HepG2 (cell line): Measurements from ENCODE around the gene AP3D1. TPM values are rescaled to one million over a fixed set of nuclear protein-coding genes. Genes with fewer than 3 reads are reported as not detected.
"Not testable (repeated sequence)": the region's sequence is repeated elsewhere in the genome, so short reads cannot be mapped to it uniquely, and the experiment has no call there.

Experiments
- ATAC-seq: fragments of 200-7000 bp; cut with Tn5 transposase; 3 replicates; pipeline ENCODE4 v1.9.1; 2020; ENCODE audit warnings: mild to moderate bottlenecking, moderate library complexity
- BruUV-seq: library from RNA; stranded (reverse); fragments of 400-500 nt; replicated peaks from 2 replicates; lab custom pipeline; 2021; lab: Mats Ljungman, UMichigan
- CTCF ChIA-PET: fragments of 300-600 bp; formaldehyde crosslinking; extraction: SDS; loops from one replicate; lab custom pipeline; 2021; ENCODE audit warnings: low total read pairs, inconsistent platforms, low intra/inter-chr PET ratio; lab: Yijun Ruan, JAX
- POLR2A ChIA-PET: fragments of 350-600 bp; sonication (Branson Sonifier 250); formaldehyde crosslinking; loops from one replicate; lab custom pipeline; 2020; ENCODE audit warnings: antibody characterized with exemption, inconsistent platforms; lab: Yijun Ruan, JAX
- DNase-seq: peaks from one replicate; pipeline ENCODE4 v3.0.0-alpha.2; 2015; ENCODE audit warnings: low spot score
- FAIRE-seq: peaks from 3 replicates; lab custom pipeline; 2011; peaks lifted over from hg19 to GRCh38; lab: Jason Lieb, UNC
- H2AFZ ChIP-seq: one replicate; pipeline ENCODE4 v1.6.1; 2011; ENCODE audit warnings: low read length, inconsistent platforms
- H3K27ac ChIP-seq: fragments of 300-600 bp; 3 replicates; pipeline ENCODE4 v1.8.0; 2011; ENCODE audit warnings: mixed run types, mild to moderate bottlenecking, mixed read lengths, low read length, inconsistent platforms; ENCODE audit not compliant: insufficient read depth; ENCODE audit errors: extremely low read length
- H3K27me3 ChIP-seq, 2 experiments: fragments of 200-600 bp in 1 of 2; 2 replicates in 1 of 2; 3 replicates in 1 of 2; pipeline versions ENCODE4 v1.6.0 to v1.8.0; 2011; ENCODE audit warnings: low read length in 2 of 2, mild to moderate bottlenecking in 2 of 2, moderate library complexity in 2 of 2, inconsistent platforms in 1 of 2; ENCODE audit not compliant: insufficient read depth in 2 of 2, control insufficient read depth in 1 of 2
- H3K36me3 ChIP-seq, 2 experiments: fragments of 200-600 bp in 1 of 2; replicated peaks in 1 of 2; 2 replicates in 1 of 2; 3 replicates in 1 of 2; pipeline versions ENCODE4 v1.5.1 to v1.8.0; 2011; ENCODE audit warnings: low read length in 2 of 2, inconsistent platforms in 1 of 2; ENCODE audit not compliant: insufficient read depth in 2 of 2, control insufficient read depth in 1 of 2
- H3K4me1 ChIP-seq: 2 replicates; pipeline ENCODE4 v1.5.1; 2012; ENCODE audit warnings: low read length, inconsistent platforms; ENCODE audit not compliant: insufficient read depth
- H3K4me2 ChIP-seq: 2 replicates; pipeline ENCODE4 v1.6.0; 2011; ENCODE audit warnings: low read depth, low read length, inconsistent platforms
- H3K4me3 ChIP-seq, 3 experiments: fragments of 200-600 bp in 1 of 3; sonication (generic), shearing (Covaris generic) in 1 of 3; replicated peaks in 1 of 3; 2 replicates each; pipeline ENCODE4 v1.5.1; 2011 to 2016; ENCODE audit warnings: low read length in 3 of 3, inconsistent platforms in 2 of 3, low read depth in 2 of 3, mild to moderate bottlenecking in 2 of 3, control low read depth in 1 of 3, mixed read lengths in 1 of 3; ENCODE audit not compliant: insufficient read depth in 1 of 3
- H3K79me2 ChIP-seq: one replicate; pipeline ENCODE4 v1.6.1; 2011; ENCODE audit warnings: low read length, inconsistent platforms; ENCODE audit not compliant: insufficient read depth
- H3K9ac ChIP-seq: 2 replicates; pipeline ENCODE4 v1.6.0; 2011; ENCODE audit warnings: mild to moderate bottlenecking, low read depth, low read length, inconsistent platforms; ENCODE audit not compliant: insufficient read depth
- H3K9me3 ChIP-seq: 2 replicates; pipeline ENCODE4 v1.5.1; 2012; ENCODE audit warnings: mild to moderate bottlenecking, low read length
- H4K20me1 ChIP-seq: 2 replicates; pipeline ENCODE4 v1.6.0; 2011; ENCODE audit warnings: inconsistent platforms, mild to moderate bottlenecking, low read length, moderate library complexity; ENCODE audit not compliant: insufficient read depth
- AFF4 ChIP-seq: sonication (generic); formaldehyde crosslinking; IDR thresholded peaks from 2 replicates; pipeline ENCODE4 v1.4.0; 2020; ENCODE audit warnings: missing genetic modification reagents
- AGO2 ChIP-seq: fragments of 200-400 bp; formaldehyde crosslinking; optimal IDR thresholded peaks from 2 replicates; pipeline ENCODE3; 2017; ENCODE audit warnings: mild to moderate bottlenecking, low read depth, low read length, moderate library complexity
- RBFOX2 ChIP-seq: fragments of 200-400 bp; formaldehyde crosslinking; IDR thresholded peaks from 2 replicates; pipeline ENCODE4 v1.6.1; 2017; ENCODE audit warnings: low read depth, mild to moderate bottlenecking, low read length
- RBM22 ChIP-seq: fragments of 200-400 bp; formaldehyde crosslinking; optimal IDR thresholded peaks from 2 replicates; pipeline ENCODE3; 2017; ENCODE audit warnings: mild to moderate bottlenecking, low read length, moderate library complexity
- ZNF414 ChIP-seq: sonication (generic); formaldehyde crosslinking; IDR thresholded peaks from 2 replicates; pipeline ENCODE4 v1.5.0; 2020; ENCODE audit warnings: missing genetic modification reagents
- ZNF7 ChIP-seq: IDR thresholded peaks from 2 replicates; pipeline ENCODE4 v1.6.1; 2016; ENCODE audit warnings: missing biosample characterization, missing genetic modification reagents
- WGBS: methylation state at CpG from one replicate; pipeline ENCODE4 v1.1.6; 2017; ENCODE audit warnings: low lambda C conversion rate; 5-methylcytosine and 5-hydroxymethylcytosine counted together
- in situ Hi-C: cut with HindIII; loops from 2 replicates; pipeline ENCODE4 v1.10.0; 2017; ENCODE audit warnings: low pct_unique_long_range_greater_than_20kb; ENCODE audit not compliant: extremely low pct_ligation_motif_present
- intact Hi-C: fragments of 100-400 bp; cut with micrococcal nuclease; formaldehyde crosslinking; loops from one replicate; pipeline ENCODE4 v1.10.0; 2022; ENCODE audit not compliant: unreplicated experiment
- polyA plus RNA-seq, 8 experiments: library from polyadenylated mRNA; depleted of rRNA in 3 of 8; stranded (reverse) in 7 of 8; unstranded in 1 of 8; fragments of >200 nt; fragmentation: Illumina TruSeq in 4 of 8; extraction: Trizol in 4 of 8; gene quantifications; 2 replicates each; pipeline versions ENCODE4 v1.2.1 to v1.2.3, GENCODE V29; 2011 to 2016; ENCODE audit warnings: low read depth in 4 of 8, missing spikeins in 1 of 8, mixed read lengths in 1 of 8; ENCODE audit not compliant: insufficient read depth in 1 of 8
- total RNA-seq, 5 experiments: library from RNA; depleted of rRNA; stranded (reverse); fragments of >200 nt; fragmentation: Illumina TruSeq; extraction: Trizol; gene quantifications; 2 replicates each; pipeline ENCODE4 v1.2.3, GENCODE V29; 2016; ENCODE audit warnings: low read depth in 1 of 5

AP3D1 gene
- total and polyA plus RNA-seq, 2 of the 13 experiments (the other 11 are each of a cell fraction or from before 2014, with no cell fraction given), result 68.0 to 82.6 TPM

DNA sequence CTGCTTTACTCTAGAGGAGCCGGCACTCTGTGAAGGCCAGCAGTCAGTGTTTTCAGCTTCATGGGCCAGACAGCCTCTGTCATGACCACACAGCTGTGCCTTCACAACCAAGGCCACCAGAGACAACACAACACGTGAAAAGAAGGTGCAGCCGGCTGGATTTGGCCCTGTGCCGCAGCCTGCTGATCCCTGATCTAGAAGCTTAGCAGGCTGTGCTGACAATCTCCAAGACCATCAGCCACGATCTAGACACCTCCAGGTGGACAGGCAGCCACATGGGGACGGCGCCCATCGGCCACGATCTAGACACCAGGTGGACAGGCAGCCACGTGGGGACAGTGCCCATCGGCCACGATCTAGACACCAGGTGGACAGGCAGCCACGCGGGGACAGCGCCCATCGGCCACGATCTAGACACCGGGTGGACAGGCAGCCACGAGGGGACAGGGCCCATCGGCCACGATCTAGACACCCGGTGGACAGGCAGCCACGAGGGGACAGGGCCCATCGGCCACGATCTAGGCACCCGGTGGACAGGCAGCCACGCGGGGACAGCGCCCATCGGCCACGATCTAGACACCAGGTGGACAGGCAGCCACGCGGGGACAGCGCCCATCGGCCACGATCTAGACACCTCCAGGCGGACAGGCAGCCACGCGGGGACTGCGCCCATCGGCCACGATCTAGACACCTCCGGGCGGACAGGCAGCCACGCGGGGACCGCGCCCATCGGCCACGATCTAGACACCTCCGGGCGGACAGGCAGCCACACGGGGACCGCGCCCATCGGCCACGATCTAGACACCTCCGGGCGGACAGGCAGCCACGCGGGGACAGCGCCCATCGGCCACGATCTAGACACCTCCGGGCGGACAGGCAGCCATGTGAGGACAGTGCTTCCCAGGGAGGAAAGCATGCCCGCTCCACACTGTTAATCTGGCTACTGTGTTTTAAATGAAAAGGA is 20.1 kb downstream of the AP3D1 start:
- BruUV-seq, H3K4me1 ChIP-seq, CTCF ChIA-PET, H3K4me3 ChIP-seq, H3K9ac ChIP-seq, H3K4me2 ChIP-seq, H3K27me3 ChIP-seq, H2AFZ ChIP-seq, intact Hi-C loops, H4K20me1 ChIP-seq, DNase-seq, FAIRE-seq, ATAC-seq, H3K27ac ChIP-seq, H3K9me3 ChIP-seq, H3K79me2 ChIP-seq, in situ Hi-C loops, POLR2A ChIA-PET: not testable (repeated sequence)
- 92% methylated on average over 41 of the region's 67 CpGs for WGBS
- H3K36me3 ChIP-seq, result peaks cover 32 to 51% of the 10 kb centered on the region in 2 experiments; a peak in 4 of 5 replicates
- 0 out of 2 replicates have a peak, but pooled peaks have one; percentile 25 for TF ChIP-seq RBFOX2

DNA sequence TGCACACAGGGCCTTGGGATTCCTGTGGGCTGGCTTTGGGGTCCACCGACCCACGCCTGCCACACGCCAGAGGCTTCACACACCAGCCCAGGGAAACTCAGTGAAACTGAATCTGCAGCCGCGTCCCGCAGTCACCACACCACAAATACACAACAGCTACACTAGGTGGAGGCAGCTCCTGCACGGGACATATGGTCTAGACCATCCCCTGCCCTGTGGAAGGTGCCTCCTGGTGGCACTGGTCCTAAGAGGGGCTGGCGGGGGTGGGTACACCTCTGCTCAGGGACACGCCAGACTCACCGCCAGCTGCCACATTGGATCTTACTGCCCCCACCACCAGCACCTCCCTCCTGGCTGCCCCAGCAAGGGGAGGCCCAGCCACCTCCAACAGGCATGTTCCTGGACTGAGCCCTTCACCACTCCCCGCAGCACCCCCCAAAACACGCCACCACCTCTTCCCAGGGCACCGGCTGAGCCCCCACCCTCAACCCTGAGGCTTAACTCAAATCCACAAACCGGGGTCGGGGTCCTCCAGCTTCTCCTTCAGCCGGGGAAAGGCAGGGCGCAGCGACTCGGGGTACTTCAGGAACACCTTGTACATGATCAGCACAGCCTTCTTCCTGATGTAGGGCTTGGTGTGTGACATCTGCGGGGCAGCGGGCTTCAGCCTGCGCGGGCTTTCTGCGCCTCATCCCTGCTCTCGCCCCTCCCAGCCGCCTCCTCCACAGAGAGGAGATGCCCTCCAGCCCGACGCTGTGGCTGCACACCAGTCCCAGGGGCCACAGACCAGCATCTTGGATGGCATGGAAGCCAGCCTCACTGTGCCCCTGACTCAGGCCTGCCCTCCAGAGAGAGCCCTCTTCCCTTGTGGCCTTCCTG is 21.2 kb downstream of the AP3D1 start:
- no peak overlapping the region for H2AFZ ChIP-seq
- no peak overlapping the region for H3K27ac ChIP-seq
- no peak overlapping the region for H3K4me3 ChIP-seq
- no peak for DNase-seq
- no peak for FAIRE-seq
- POLR2A ChIA-PET, result no interaction called here
- peaks cover 31 to 52% of the 10 kb centered on the region in 2 experiments; a peak in 4 of 5 replicates for H3K36me3 ChIP-seq
- ATAC-seq, result peak; percentile 18; the same call in 2 of the 3 replicates
- H3K9me3 ChIP-seq, result no peaks in the 10 kb centered on the region
- no peaks in the 10 kb centered on the region for H3K4me1 ChIP-seq
- no peaks in the 10 kb centered on the region for H4K20me1 ChIP-seq
- intact Hi-C loops (no loop called here), in situ Hi-C loops (no loop called here)
- H3K79me2 ChIP-seq, result no peaks in the 10 kb centered on the region
- no peak overlapping the region for H3K9ac ChIP-seq
- no TSS peak for BruUV-seq
- 99% methylated on average over 9 of the region's 28 CpGs for WGBS
- H3K4me2 ChIP-seq, result no peak overlapping the region
- H3K27me3 ChIP-seq, result no peaks in the 10 kb centered on the region
- CTCF ChIA-PET, result no interaction called here
- TF ChIP-seq AGO2 (peak; percentile 33), ZNF7 (no peak), RBM22 (peak; percentile 39), AFF4 (CRISPR knock-in tag) (no peak), ZNF414 (CRISPR knock-in tag) (no peak)
